ENCODE results near the gene THSD4.

Gene THSD4

GRCh38 chr15:71496336-71496955 is 381.2 kb downstream of the THSD4 start:
- Histone ChIP-seq H3K27me3 (ENCODE audit: low read depth, low read length) (no peaks in the 10 kb centered on the region), H3K4me1 (ENCODE audit: control insufficient read depth in 1 of 2, insufficient read depth in 2 of 2, low read length in 2 of 2) (no peaks in the 10 kb centered on the region), H3K27ac (ENCODE audit: low read length) (no peak overlapping the region), H3K4me3 (ENCODE audit: low read depth in 1 of 2, low read length in 2 of 2) (no peak overlapping the region), H3K36me3 (ENCODE audit: control insufficient read depth in 1 of 2, insufficient read depth in 2 of 2, low read length in 2 of 2) (no peaks in the 10 kb centered on the region), H3K9me3 (ENCODE audit: control insufficient read depth in 1 of 2, low read length in 2 of 2) (peaks cover 0 to 3% of the 10 kb centered on the region in 2 donors)

GRCh38 chr15:71501344-71502076 is 386.2 kb downstream of the THSD4 start:
- Histone ChIP-seq H3K27me3 (ENCODE audit: low read depth, low read length) (no peaks in the 10 kb centered on the region), H3K36me3 (ENCODE audit: control insufficient read depth in 1 of 2, insufficient read depth in 2 of 2, low read length in 2 of 2) (no peaks in the 10 kb centered on the region), H3K27ac (ENCODE audit: low read length) (no peak overlapping the region), H3K4me1 (ENCODE audit: control insufficient read depth in 1 of 2, insufficient read depth in 2 of 2, low read length in 2 of 2) (no peaks in the 10 kb centered on the region), H3K9me3 (ENCODE audit: control insufficient read depth in 1 of 2, low read length in 2 of 2) (peaks cover 0 to 3% of the 10 kb centered on the region in 2 donors), H3K4me3 (ENCODE audit: low read depth in 1 of 2, low read length in 2 of 2) (no peak overlapping the region)

- Histone ChIP-seq H3K9me3 (ENCODE audit: control insufficient read depth in 1 of 2, low read length in 2 of 2) (peaks cover 0 to 3% of the 10 kb centered on the region in 2 donors), H3K27ac (ENCODE audit: low read length) (no peak overlapping the region), H3K4me1 (ENCODE audit: control insufficient read depth in 1 of 2, insufficient read depth in 2 of 2, low read length in 2 of 2) (no peaks in the 10 kb centered on the region), H3K36me3 (ENCODE audit: control insufficient read depth in 1 of 2, insufficient read depth in 2 of 2, low read length in 2 of 2) (no peaks in the 10 kb centered on the region), H3K4me3 (ENCODE audit: low read depth in 1 of 2, low read length in 2 of 2) (no peak overlapping the region), H3K27me3 (ENCODE audit: low read depth, low read length) (no peaks in the 10 kb centered on the region)
These were observed 386.8 kb downstream of the THSD4 start for GRCh38 chr15:71502077-71502432.

GRCh38 chr15:71505962-71506361 is 390.7 kb downstream of the THSD4 start:
- no peaks in the 10 kb centered on the region for H3K27me3 ChIP-seq (ENCODE audit: low read depth, low read length)
- H3K4me1 ChIP-seq (ENCODE audit: control insufficient read depth in 1 of 2, insufficient read depth in 2 of 2, low read length in 2 of 2) = no peaks in the 10 kb centered on the region

DNA sequence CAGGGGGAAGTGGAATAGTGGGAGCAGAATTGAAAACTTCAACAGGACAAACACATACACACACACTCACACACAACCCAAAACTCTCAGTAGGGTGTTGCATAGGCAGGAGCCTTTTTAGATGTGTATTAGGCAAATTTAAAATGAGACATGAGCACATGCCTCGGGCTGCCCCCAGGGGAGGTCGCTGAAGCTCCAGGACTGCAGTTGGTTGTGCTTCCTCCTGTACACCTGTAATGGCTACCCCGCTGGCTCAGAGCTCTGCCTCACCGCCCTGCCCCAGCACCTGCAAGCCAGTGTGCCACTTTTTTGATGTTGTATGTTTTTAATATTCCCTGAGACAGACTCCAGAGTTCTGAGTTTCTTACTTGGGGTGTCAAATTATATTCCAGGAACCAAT is 391.7 kb downstream of the THSD4 start:
- H3K36me3 ChIP-seq (ENCODE audit: control insufficient read depth in 1 of 2, insufficient read depth in 2 of 2, low read length in 2 of 2) = no peaks in the 10 kb centered on the region
- H3K4me1 ChIP-seq (ENCODE audit: control insufficient read depth in 1 of 2, insufficient read depth in 2 of 2, low read length in 2 of 2) = no peaks in the 10 kb centered on the region
- no peaks in the 10 kb centered on the region for H3K27me3 ChIP-seq (ENCODE audit: low read depth, low read length)
- no peak overlapping the region for H3K4me3 ChIP-seq (ENCODE audit: low read depth in 1 of 2, low read length in 2 of 2)
- H3K9me3 ChIP-seq (ENCODE audit: control insufficient read depth in 1 of 2, low read length in 2 of 2) = no peaks in the 10 kb centered on the region
- no peak overlapping the region for H3K27ac ChIP-seq (ENCODE audit: low read length)

More at GRCh38 chr15:71505962-71506361, 390.7 kb downstream of the THSD4 start:
- Histone ChIP-seq H3K4me3 (ENCODE audit: low read depth in 1 of 2, low read length in 2 of 2) (no peak overlapping the region), H3K36me3 (ENCODE audit: control insufficient read depth in 1 of 2, insufficient read depth in 2 of 2, low read length in 2 of 2) (no peaks in the 10 kb centered on the region), H3K27ac (ENCODE audit: low read length) (no peak overlapping the region), H3K9me3 (ENCODE audit: control insufficient read depth in 1 of 2, low read length in 2 of 2) (no peaks in the 10 kb centered on the region)

GRCh38 chr15:71508081-71508682 is 392.9 kb downstream of the THSD4 start:
- no peak overlapping the region for H3K27ac ChIP-seq (ENCODE audit: low read length)
- no peaks in the 10 kb centered on the region for H3K4me1 ChIP-seq (ENCODE audit: control insufficient read depth in 1 of 2, insufficient read depth in 2 of 2, low read length in 2 of 2)
- no peaks in the 10 kb centered on the region for H3K36me3 ChIP-seq (ENCODE audit: control insufficient read depth in 1 of 2, insufficient read depth in 2 of 2, low read length in 2 of 2)
- no peaks in the 10 kb centered on the region for H3K27me3 ChIP-seq (ENCODE audit: low read depth, low read length)
- H3K9me3 ChIP-seq (ENCODE audit: control insufficient read depth in 1 of 2, low read length in 2 of 2) = no peaks in the 10 kb centered on the region
- H3K4me3 ChIP-seq (ENCODE audit: low read depth in 1 of 2, low read length in 2 of 2) = no peak overlapping the region

DNA sequence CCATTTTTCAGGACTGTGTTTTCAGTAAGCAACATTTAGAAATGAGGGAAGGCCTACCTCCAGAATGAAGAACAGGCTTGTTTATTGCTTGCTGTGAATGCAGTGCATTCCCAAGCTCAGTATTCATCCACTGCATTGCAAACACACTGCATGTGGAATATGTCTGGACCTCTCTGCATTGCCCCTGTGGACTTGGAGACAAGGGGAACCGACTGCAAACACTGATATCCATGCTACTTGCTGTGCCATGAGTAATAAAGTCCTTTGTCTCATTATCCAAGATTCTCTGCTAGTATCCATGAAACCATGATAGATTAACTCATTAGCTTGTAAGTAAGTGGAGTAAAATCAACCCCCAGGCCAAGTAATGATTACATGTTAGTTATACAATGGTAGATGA is 393.9 kb downstream of the THSD4 start:
- Histone ChIP-seq H3K27ac (ENCODE audit: low read length) (no peak overlapping the region), H3K36me3 (ENCODE audit: control insufficient read depth in 1 of 2, insufficient read depth in 2 of 2, low read length in 2 of 2) (no peaks in the 10 kb centered on the region), H3K9me3 (ENCODE audit: control insufficient read depth in 1 of 2, low read length in 2 of 2) (no peaks in the 10 kb centered on the region)

DNA sequence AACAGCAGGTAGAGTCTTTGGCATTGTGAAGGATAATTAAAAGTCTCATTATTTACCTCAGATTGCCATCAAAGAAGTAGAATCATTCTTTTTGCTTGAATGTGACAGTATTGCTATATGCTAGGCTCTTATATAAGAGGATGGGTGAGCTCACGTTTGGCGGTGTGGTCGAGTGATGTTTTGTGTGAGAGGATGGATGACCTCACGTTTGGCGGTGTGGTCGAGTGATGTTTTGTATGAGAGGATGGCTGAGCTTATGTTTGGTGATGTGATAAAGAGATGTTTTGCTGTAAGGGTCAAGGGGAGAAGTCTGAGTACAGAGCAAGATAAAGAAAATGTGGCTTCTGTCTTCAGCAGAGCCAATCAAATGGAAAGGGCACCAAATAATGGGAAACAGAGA is 395.5 kb downstream of the THSD4 start:
- H3K4me1 ChIP-seq (ENCODE audit: control insufficient read depth in 1 of 2, insufficient read depth in 2 of 2, low read length in 2 of 2) = no peaks in the 10 kb centered on the region
- no peaks in the 10 kb centered on the region for H3K27me3 ChIP-seq (ENCODE audit: low read depth, low read length)
- H3K36me3 ChIP-seq (ENCODE audit: control insufficient read depth in 1 of 2, insufficient read depth in 2 of 2, low read length in 2 of 2) = no peaks in the 10 kb centered on the region
- no peak overlapping the region for H3K27ac ChIP-seq (ENCODE audit: low read length)
- no peak overlapping the region for H3K4me3 ChIP-seq (ENCODE audit: low read depth in 1 of 2, low read length in 2 of 2)
- no peaks in the 10 kb centered on the region for H3K9me3 ChIP-seq (ENCODE audit: control insufficient read depth in 1 of 2, low read length in 2 of 2)

More for the DNA sequence above, 393.9 kb downstream of the THSD4 start:
- Histone ChIP-seq H3K4me1 (ENCODE audit: control insufficient read depth in 1 of 2, insufficient read depth in 2 of 2, low read length in 2 of 2) (no peaks in the 10 kb centered on the region), H3K27me3 (ENCODE audit: low read depth, low read length) (no peaks in the 10 kb centered on the region), H3K4me3 (ENCODE audit: low read depth in 1 of 2, low read length in 2 of 2) (no peak overlapping the region)

DNA sequence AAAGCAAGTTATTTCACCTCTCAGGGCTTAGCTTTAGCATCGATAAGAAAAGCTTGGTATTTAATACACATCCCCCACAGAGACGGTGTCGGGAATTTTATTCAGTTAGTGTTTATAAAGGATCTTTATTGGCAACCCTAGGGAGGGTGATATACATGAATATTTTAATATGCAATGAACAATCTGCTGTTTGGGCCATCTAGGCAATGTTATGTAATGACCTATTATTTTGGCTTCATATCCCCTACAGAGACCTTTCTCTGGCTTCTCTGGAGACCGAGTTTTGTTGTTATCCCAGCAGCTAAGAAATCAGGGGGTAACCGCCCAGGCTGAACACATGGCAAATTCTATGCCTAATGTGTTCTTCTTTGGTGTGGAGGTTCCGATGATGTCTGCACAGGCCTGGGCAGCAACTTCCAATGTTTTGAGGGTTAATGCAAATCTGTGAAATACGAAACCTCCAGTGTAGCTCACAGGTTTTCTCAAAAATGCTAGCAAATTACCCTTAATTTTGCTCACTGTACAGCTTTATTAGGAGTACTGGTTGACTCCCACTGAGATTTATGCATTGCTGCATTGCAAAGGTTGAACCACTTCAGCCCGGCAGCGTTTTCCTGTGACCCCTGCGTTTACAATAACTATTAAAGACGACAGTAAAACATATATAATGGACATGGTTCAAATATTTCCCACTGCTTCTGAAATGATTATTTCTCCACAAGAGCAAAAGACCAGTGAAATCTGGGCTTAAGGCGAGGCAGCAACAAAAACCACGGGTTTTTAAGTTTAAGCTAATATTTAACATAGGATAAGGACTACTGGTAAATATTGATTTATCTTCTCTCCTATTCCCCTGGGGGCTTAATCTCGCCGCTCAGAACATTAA is 396.8 kb downstream of the THSD4 start:
- Histone ChIP-seq H3K9me3 (ENCODE audit: control insufficient read depth in 1 of 2, low read length in 2 of 2) (no peaks in the 10 kb centered on the region), H3K4me1 (ENCODE audit: control insufficient read depth in 1 of 2, insufficient read depth in 2 of 2, low read length in 2 of 2) (no peaks in the 10 kb centered on the region), H3K36me3 (ENCODE audit: control insufficient read depth in 1 of 2, insufficient read depth in 2 of 2, low read length in 2 of 2) (no peaks in the 10 kb centered on the region), H3K4me3 (ENCODE audit: low read depth in 1 of 2, low read length in 2 of 2) (no peak overlapping the region), H3K27me3 (ENCODE audit: low read depth, low read length) (no peaks in the 10 kb centered on the region), H3K27ac (ENCODE audit: low read length) (no peak overlapping the region)

DNA sequence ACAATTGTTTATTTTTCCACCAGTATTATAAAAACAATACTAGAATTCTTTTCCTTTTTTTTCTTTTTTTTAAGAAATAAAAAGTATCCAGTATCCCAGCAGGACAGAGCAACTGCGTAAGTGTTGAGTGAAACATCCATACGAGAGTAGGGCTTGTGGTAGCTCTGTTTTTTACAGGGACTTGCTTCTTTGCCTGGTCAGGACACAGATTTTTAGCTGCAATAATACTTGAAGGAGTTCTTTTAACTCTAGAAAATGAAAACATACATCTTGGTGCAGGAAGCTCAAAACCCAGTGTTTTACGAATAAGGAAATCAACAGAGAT is 397.4 kb downstream of the THSD4 start:
- Histone ChIP-seq H3K9me3 (ENCODE audit: control insufficient read depth in 1 of 2, low read length in 2 of 2) (no peaks in the 10 kb centered on the region), H3K27me3 (ENCODE audit: low read depth, low read length) (no peaks in the 10 kb centered on the region), H3K4me1 (ENCODE audit: control insufficient read depth in 1 of 2, insufficient read depth in 2 of 2, low read length in 2 of 2) (no peaks in the 10 kb centered on the region), H3K36me3 (ENCODE audit: control insufficient read depth in 1 of 2, insufficient read depth in 2 of 2, low read length in 2 of 2) (no peaks in the 10 kb centered on the region), H3K27ac (ENCODE audit: low read length) (no peak overlapping the region), H3K4me3 (ENCODE audit: low read depth in 1 of 2, low read length in 2 of 2) (no peak overlapping the region)
